GM12875 (cell line): ENCODE measurements around the gene HEYL.

Experiments
- H3K4me3 ChIP-seq: one replicate; pipeline ENCODE4 v1.5.1; 2011; ENCODE audit warnings: low read depth, low read length, control low read depth
- TF ChIP-seq, protein P1 (sequence below): IDR thresholded peaks from 2 replicates; pipeline ENCODE4 v1.5.1; 2011; ENCODE audit warnings: low read depth, mild to moderate bottlenecking, control low read depth, inconsistent platforms, low read length, moderate library complexity, borderline replicate concordance; ENCODE audit not compliant: insufficient read depth

The HEYL gene

DNA sequence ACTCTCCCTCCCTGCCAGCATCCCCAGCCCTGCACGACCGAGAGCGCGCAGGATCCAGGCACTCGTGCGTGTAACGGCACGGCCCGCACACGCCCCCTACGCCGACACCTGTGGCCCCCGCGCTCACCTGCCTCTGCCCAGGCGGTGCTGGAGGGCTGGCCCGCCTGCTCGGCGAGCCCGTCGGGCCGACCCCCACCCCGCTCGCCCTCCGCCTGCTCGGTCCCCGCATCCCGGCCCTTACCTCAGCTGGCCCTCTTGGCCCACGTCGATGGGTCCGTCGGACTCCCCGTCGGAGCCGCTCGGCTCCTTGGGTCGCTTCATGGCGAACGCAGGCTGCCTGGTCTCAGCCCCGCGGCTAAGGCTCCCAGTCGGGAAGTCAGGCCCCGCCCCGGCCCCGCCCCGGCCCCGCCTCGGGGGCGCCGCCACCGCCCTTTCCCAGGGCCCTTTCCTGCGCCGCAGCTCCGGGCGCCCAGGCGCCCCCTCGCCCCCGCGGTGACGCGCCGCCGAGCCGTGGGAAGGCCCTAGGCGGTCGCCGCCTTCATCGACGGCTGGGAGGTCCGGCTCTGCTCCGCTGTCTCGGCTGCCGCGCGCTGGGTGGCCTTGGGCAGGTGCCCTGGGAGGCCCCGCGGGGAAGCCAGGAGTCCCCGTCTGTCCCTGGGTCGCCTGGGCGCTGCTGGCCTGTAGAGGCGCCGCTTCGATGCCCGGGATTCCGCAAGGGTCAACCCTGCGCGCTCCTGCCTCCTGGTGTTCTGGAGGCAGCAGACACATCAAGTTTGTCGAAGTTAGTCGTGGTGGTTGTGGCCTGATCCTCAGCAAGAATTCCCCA lies at the start of gene HEYL:
Gene HEYL, minus strand, starts transcription at position 339 of the 826 bp plus-strand sequence. Its CDS starts 18 bp downstream, at position 321.
- peak within 1 kb of the TSS; percentile 26 for H3K4me3 ChIP-seq

DNA sequence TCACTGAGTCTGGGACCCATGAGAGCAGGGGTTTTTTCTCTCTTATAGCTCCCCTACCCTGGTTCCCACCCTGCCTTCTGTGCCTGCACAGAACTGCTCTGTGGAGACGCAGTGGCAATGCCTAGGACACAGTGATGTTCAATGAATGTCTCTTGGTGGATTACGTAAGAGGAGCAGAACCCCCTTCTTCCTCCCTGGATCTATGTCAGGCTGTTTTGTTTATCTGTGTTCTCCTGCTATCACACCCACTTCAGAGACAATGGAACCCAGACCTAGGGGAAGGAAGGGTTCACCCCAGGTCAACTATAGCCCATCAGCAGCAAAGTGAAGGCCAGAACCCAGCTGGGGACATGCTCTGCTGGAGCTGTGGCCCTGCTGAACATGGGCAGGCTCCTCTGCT lies 49.8 kb upstream of the HEYL start:
- TF ChIP-seq, protein P1, sequence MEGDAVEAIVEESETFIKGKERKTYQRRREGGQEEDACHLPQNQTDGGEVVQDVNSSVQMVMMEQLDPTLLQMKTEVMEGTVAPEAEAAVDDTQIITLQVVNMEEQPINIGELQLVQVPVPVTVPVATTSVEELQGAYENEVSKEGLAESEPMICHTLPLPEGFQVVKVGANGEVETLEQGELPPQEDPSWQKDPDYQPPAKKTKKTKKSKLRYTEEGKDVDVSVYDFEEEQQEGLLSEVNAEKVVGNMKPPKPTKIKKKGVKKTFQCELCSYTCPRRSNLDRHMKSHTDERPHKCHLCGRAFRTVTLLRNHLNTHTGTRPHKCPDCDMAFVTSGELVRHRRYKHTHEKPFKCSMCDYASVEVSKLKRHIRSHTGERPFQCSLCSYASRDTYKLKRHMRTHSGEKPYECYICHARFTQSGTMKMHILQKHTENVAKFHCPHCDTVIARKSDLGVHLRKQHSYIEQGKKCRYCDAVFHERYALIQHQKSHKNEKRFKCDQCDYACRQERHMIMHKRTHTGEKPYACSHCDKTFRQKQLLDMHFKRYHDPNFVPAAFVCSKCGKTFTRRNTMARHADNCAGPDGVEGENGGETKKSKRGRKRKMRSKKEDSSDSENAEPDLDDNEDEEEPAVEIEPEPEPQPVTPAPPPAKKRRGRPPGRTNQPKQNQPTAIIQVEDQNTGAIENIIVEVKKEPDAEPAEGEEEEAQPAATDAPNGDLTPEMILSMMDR, result no peak
- H3K4me3 ChIP-seq, result no peak overlapping the region

More for the DNA sequence above, at the start of gene HEYL:
- TF ChIP-seq, protein P1, result peak; percentile 26; the same call in 1 of the 2 replicates

DNA sequence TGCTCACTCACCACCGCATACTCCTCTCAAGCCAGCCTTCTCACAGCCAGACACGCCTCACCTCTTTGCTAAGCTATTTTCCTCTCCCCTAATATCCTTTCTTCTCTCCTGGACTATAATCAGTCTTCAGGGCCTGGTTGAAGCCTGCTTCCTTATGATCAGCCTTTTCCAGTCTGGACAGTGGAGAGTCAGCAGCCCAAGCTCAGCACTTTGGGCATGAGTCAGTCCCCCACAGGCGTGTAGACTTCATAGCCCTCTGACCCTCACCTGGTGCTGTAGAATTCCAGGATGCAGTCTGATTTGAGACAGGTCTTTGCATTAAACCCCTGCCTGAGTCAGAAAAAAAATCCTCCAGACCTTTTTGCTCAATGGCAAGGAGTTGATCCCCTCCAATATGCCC lies 49.3 kb upstream of the HEYL start:
- H3K4me3 ChIP-seq, result no peak overlapping the region
- TF ChIP-seq, protein P1, result no peak

DNA sequence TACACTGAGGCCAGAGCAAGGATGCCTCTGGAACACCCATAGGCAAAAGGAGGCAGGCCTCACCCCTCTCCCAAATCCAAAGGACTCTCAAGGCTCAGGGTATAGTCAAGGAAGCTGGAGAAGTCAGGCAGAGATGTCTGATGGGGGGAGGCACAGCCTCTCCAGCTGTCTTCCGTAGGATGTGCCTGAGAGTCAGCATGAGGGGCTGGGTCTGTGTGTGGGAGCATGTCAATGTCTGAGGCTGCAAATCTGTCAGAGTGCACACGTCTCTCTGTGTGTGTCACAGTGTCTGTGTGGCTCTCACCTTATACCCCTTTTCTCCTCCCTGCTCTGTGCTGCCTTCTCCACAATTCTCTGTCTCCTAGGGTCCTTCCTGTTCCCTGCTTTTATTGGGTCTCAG lies 47.8 kb upstream of the HEYL start:
- H3K4me3 ChIP-seq, result no peak overlapping the region
- TF ChIP-seq, protein P1, result no peak

DNA sequence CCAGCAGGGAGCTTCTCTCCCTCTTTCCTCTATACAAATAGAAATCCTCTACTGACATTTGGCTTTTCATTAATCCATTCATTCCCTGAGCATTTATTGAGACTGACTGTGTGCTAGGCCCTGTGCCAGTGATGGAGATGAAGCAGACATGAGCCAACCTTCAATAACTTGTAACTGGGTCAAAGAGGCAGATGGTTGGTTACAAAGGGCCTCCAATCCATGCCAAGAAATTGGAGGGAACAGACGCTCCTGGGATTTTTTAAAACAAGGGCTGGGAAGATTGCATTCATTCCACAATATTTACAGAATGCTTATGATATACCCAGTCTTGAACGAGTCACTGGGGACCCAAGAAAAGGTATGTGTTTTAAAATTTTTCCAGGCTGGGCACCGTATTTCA lies 45.6 kb upstream of the HEYL start:
- TF ChIP-seq, protein P1, result no peak
- H3K4me3 ChIP-seq, result no peak overlapping the region

DNA sequence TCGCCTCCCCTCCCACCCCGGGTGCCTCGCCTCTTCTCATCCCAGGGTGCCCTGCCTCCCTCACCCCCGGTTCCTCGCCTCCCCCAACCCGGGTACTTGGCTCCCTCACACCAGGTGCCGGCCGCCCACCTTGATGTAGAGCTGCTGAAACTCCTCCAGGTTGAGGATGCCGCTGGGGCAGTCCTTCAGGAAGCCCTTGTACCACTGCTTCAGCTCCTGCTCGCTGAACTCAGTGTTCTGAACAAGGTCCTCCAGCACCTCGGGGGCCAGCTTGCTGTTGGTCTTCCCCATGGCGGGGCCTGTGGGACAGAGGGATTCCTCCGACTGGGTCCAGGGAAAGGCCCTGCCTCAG lies 44.8 kb upstream of the HEYL start:
- no peak overlapping the region for H3K4me3 ChIP-seq
- TF ChIP-seq, protein P1, result no peak
